Dedifferentiated amniotic fluid mesenchymal stem cell (primary cell): ENCODE data around the gene METTL4.

ENCODE experiments used
- DNase-seq: peaks from one replicate; pipeline ENCODE4 v3.0.0-alpha.2; 2016; ENCODE audit errors: extremely low spot score

Gene METTL4

DNA sequence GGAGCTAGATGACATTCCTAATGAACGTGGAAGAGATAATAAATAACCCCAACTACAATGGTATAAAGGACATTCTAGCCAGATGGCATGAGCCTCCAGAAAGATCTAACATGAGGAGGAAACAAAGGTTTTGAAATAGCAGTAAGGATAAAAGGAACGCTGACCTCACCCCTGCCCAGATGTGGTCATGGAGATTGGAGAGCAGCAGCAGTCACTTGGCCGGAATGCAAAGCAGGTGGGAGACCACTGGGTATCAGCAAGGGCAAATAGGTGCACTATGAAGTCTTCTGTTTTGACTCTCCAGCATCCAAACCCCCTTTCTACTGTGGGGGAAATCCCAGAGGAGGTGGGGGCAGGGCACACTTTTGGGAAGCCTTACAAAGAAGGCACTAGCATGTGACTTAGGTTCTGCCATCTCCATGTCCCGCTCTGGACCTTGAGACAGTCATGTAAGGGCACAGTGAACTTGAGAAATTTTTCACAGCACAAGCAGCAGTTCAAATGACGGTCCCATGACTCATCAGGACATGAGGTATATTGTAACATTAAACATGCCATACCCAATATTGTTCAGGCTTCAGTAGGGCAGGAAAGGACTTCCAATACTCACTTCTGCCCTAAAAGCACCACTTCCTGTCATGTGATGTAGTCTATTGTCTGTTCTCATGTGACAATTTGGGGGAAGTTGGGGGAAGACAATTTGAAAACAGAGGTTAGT is 55.2 kb downstream of the METTL4 start:
- DNase-seq: peak; percentile 61

DNA sequence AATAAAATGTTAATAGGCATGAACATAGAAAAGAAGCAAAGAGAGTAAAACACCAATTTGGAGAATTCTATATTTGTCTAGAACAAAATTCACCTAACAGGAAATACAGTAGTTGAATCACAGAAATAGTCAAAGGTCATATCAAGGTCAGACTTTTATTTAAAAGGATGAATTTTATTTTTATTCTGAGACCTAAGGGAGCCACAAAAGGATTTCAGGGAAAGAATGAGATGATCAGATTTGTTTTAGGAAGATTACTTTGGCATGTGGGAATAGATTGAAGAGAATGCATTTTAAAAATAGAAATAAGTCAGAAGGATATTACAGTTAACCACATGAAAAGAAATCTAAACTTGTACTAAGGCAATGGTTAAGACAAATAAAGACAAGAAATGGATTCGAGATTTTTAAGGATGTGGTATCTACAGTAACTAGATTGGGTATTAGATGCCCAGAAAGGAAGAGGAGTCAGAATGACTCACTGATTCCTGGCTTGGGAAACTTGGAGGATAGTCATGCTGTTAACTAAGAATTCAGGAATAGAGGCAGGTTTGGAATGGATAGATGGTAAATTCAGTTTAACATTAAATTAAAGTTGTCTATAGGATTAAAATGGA is 56.0 kb downstream of the METTL4 start:
- peak; percentile 69 for DNase-seq

DNA sequence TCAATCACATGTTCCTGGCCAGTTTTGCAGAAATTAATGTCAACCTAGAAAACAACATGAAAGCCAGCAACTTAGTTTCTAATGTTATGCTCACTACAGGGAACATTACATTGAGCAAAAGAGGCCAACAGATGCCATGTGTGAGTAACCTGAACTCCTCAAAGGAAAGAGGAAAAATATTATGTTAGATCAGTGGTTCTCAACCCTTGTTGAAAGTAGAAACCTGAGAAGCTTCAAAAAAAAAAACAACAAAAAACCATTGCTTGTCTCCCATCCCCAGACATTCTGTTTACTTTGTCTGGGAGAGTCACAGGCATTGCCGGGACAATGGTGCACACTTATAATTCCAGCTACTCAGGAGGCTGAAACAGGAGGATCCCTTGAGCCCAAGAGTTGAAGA is 57.7 kb downstream of the METTL4 start:
- no peak for DNase-seq

DNA sequence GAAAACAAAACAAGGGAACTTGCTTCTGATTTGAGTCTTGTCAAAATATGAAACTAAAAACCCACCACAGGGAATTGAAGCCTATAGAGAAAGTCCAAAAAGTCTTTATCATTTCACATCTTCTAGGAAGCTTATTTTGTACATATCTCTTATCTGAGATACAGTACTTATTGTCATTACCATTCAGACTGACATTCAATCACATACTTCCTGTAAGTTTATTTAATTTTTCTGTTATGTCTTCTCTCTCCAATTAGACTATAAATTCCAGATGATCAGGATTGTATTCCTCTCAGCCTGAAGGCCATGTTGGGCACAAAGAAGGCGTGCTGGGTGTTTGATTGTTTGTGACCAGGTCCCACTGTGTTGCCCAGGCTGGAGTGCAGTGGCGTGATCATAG is 59.2 kb downstream of the METTL4 start:
- DNase-seq: no peak

DNA sequence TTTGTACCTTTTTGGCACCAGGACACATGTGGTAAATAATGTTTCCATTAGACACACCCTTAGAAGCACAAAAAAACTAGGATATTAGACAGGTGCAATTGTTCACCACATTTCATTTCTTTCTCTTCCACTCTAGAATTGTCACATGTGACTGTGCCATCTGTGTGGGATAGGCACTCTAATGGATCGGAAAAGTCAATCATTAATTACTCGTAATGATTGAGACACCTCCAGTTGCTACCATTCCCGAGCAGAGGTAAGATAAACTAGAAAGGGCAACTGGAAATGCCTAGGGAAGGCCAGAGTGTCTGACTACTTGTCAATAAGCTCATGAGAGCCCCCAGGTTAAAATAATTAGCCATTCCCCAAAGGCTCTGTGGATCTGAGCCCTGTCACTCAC is 59.9 kb downstream of the METTL4 start:
- no peak for DNase-seq

DNA sequence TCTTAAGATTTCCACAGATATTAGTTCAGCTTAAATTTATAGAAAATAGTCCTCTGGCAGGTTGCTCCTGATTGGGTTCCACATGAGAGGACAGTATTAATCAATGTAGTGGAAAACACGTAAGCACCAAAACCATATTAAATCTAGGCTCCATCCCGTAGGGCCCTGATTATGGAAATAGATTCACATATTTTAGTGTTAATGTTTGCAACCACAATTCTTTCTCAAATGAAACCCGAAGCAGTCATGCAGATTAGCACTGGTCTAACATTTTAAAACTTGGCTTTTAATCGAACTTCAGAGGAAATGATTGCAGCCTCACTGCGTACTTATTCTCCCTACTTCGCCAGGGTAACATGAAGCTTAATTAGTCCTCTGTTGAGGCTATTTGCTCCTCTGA is 60.9 kb downstream of the METTL4 start:
- no peak for DNase-seq

DNA sequence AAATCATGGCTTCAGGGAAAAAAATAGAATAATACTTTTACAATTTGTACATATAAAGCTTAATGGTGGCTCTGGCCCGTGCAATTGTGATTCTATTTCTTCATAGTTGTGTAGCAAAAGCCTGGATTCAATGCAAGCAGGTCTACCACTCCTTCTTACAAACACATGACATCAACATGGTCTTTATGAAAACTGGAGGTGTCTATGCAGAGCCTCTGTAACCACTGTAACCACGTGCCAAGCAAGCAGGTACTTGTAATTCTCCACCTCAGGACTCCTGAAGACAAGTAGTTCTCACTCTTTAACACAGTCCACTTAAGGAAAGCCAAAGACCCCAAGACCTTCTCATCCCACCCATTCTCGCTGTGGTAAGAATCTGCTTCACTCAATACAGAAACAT is 62.6 kb downstream of the METTL4 start:
- DNase-seq: no peak

DNA sequence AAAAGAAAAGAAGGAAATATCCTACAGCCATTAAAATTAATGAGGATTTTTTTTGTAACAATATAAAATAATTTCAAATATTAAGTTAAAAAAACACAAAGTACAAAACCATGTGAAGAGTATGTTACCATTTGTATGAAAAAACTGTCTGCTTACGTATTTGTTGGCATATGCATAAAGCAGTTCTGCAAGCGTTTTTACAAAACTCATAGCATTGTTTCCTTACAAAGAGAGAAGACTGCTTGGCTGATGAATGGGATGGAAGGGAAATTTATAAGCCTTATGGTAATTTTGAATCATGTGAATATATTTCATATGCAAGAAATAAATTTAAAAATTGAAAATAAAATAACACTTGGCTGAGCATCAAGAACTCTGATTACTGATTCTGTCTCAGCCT is 63.1 kb downstream of the METTL4 start:
- no peak for DNase-seq

DNA sequence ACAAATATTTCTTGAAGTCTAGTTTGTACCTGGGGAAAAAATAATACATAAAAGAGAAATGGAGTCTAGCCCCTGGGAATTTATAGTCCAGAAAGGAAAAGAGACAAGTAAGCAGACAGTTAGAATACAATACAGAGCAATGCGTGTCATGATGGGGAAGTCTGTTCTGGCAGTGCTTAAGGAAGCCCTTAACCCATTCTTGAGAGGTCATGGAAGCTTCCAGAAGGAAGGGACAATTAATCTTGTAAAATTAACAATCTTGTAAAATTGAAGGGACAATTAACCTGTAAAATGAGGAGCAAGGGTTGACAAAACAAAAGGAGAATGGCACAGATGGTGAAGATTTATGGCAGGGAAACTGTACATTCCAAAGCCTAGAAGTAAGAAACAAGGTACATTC is 66.7 kb downstream of the METTL4 start:
- DNase-seq: no peak

DNA sequence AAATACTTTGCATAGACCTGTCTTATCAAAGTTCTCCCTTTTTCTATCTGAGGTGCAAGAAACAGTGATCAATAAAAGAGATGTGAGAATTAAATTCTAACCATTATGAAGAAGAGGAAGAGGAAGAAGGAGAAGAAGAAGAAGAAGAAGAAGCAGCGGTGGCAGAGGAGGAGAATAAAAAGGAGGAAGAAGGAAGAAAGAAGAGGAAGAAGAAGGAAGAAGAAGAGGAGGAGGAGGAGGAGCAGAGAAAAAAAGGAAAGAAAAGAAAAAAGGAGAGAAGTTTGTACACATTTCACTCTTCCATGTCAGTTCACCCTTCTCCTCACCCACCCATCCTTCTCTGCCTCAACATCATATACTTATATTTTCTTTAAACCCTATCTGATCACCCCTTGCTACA is 68.4 kb downstream of the METTL4 start:
- DNase-seq: no peak

DNA sequence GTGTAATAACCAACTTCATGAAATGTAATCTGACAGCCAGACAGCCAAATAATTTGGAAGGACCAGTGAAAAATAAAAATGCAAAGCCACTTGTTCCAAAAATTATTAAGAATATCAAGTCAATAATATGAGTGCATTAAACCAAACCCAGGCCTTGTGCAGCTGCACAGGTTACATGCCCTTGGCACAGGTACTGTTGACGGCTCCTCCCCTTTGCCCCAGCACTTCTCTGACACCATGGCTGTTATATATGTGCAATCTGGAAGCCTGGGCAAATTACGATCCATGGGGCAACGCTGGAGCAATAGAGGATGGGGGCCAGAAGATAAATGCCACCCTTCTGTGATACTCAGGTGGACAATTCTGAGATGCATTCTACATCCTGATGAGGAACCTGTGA is 68.9 kb downstream of the METTL4 start:
- DNase-seq: no peak

DNA sequence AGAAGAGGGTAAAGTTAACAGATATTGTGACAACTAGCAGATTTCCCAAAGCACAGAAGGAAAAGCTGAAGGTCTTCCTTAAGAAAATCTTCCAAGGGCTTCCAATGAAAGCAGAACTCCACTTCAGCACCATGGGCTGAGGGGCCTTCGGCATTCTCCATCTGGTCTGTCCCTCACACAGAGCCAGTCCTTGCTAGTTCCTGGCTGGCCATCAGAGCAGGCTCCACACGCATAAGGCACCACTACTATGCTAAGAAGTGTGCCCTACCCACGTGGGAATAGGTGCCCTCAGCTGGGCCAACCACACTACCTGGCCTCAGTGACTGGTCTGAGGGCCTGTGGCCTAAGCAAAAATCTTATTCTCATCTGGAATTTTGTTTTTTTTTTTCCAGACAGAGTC is 73.5 kb downstream of the METTL4 start:
- DNase-seq: no peak

DNA sequence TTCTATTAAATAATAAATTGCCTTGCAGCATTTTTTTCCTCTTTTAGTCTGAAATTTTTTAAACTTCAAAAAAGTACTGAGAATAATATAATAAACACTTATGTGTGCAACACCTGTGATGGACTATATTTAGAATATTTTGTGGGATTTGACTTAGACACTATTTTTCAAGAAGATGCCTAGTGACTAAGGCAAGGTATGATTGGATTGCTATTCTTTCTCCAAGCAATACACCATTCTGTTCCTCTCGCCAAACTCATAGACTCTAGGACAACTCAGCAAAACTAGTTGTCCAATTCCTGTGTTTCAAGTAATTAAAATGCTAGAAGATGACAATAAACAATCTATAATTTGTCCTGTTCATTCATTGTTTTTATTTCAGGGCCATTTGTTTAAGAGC is 75.9 kb downstream of the METTL4 start:
- DNase-seq: no peak

DNA sequence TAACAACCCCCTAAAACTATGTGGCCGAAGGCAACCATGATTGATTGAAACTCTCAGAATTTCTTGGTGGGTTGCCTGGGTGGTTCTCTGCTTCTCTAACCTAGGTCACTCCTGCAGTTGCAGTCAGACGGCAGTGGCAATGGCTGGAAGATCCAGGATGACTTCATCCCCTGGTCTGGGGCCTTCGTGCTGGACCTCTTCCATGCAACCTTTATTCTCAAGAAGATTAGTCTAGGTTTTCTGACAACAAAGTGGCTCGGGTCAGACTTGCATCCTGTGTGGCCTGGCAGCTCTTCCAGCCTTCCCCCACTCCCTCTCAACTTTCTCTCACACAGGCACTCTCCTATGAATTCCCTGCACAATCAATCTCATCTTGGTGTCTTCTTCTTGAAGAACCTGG is 76.4 kb downstream of the METTL4 start:
- no peak for DNase-seq
